NCI-H2171 treated with DMSO at 0.1 percent for 48 hours (cell line): ENCODE measurements around the gene HOOK2.

ENCODE experiments used
- DNase-seq: peaks from one replicate; lab custom pipeline; 2025; lab: John Stamatoyannopoulos, UW

The HOOK2 gene

DNA sequence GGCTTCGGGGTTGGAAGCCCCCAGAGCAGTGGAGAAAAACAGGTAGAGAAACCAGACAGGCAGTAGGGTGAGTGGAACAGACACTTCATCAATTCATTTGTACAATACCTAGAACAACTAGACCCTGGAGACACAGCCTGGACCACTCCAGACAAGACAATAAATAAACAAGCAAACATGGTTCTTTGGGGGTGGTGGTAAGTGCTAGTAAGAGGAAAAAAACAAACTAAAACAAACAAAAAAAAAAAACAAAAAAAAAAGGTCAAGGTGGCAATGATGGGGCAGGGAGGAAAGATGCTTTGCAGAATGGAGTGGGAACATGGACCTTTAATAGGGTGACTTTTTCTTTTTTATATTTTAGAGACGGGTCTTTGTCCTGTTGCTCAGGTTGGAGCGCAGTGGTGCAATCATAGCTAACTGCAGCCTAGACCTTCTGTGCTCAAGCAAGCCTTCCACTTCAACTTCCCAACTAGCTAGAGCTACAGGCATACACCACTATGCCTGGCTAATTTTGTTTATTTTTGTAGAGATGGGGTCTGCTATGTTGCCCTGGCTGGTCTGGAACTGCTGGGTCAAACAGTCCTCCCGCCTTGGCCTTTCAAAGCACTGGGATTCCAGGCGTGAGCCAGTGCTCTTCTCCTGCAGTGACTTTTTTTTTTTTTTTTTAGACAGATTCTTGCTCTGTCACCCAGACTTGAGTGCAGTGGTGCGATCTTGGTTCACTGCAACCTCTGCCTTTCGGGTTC is 19.0 kb upstream of the HOOK2 start:
- peak; percentile 35 for DNase-seq

DNA sequence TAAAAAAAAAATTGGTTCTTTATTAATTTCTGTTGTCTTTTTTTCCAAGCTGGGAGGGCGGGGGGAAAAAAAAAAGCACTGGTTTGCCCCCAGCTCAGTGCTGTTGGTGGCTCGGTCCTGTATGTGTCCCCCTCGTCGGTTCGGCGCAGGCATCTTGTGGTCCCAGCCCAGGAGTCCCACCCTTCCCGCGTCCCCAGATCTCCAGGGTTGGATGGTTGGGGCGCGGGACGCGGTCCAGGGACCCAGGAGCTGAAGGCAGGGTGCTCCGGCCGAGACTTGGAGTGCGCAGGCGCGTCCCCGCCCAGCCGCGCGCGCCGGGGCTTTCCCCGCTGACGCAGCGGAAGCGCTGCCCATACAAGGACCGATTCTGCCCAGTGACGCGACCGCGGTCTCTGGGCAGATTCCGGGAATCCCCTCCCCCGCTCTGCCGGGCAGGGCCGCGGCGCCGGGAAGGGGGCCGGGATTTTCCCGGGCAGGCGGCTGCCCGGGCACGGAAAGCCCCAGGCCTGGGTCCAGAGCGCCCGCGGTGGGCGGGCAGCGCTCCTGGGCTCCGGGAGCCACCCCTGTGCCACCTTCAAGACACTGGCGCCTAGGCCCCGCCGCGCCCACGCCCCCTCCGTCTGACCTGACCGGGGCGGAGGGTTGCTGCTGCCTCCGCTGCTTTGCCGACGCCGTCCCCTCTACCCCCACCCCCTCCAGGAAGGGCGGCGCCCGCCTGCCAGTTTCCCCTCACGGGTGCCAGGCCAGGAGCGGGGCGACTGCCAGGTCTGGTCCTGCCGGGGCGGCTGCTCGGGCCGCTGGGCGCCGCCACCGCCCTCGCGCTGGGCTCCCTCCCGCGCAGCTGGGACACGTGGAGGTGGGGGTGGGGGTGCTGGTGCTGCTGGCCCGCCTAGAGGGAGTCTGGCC is 18.2 kb upstream of the HOOK2 start:
- peak; percentile 89 for DNase-seq

DNA sequence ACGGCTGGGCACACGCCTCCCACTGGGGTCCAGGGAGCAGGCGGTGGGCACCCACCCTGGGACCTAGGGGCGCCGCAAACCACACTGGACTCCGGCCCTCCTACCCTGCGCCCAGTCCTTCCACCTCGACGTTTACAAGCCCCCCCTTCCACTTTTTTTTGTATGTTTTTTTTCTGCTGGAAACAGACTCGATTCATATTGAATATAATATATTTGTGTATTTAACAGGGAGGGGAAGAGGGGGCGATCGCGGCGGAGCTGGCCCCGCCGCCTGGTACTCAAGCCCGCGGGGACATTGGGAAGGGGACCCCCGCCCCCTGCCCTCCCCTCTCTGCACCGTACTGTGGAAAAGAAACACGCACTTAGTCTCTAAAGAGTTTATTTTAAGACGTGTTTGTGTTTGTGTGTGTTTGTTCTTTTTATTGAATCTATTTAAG is 17.5 kb upstream of the HOOK2 start:
- DNase-seq: peak; percentile 56

DNA sequence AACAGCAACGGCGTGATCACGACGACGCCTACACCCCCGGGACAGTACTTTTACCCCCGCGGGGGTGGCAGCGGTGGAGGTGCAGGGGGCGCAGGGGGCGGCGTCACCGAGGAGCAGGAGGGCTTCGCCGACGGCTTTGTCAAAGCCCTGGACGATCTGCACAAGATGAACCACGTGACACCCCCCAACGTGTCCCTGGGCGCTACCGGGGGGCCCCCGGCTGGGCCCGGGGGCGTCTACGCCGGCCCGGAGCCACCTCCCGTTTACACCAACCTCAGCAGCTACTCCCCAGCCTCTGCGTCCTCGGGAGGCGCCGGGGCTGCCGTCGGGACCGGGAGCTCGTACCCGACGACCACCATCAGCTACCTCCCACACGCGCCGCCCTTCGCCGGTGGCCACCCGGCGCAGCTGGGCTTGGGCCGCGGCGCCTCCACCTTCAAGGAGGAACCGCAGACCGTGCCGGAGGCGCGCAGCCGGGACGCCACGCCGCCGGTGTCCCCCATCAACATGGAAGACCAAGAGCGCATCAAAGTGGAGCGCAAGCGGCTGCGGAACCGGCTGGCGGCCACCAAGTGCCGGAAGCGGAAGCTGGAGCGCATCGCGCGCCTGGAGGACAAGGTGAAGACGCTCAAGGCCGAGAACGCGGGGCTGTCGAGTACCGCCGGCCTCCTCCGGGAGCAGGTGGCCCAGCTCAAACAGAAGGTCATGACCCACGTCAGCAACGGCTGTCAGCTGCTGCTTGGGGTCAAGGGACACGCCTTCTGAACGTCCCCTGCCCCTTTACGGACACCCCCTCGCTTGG is 16.9 kb upstream of the HOOK2 start:
- DNase-seq: peak; percentile 79

DNA sequence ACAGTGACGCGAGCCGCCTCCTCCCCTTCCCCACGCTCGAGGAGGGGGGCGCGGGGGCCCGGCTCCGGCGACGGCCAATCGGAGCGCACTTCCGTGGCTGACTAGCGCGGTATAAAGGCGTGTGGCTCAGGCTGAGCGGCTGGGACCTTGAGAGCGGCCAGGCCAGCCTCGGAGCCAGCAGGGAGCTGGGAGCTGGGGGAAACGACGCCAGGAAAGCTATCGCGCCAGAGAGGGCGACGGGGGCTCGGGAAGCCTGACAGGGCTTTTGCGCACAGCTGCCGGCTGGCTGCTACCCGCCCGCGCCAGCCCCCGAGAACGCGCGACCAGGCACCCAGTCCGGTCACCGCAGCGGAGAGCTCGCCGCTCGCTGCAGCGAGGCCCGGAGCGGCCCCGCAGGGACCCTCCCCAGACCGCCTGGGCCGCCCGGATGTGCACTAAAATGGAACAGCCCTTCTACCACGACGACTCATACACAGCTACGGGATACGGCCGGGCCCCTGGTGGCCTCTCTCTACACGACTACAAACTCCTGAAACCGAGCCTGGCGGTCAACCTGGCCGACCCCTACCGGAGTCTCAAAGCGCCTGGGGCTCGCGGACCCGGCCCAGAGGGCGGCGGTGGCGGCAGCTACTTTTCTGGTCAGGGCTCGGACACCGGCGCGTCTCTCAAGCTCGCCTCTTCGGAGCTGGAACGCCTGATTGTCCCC is 16.1 kb upstream of the HOOK2 start, which contains the start of gene JUNB:
Gene JUNB, plus strand, starts transcription at position 142 of the 706 bp plus-strand sequence. Its CDS starts 286 bp downstream, at position 428.
- DNase-seq: peak; percentile 83

GRCh38 chr19:12790628-12791344 is 15.4 kb upstream of the HOOK2 start:
- DNase-seq: peak; percentile 10

- peak; percentile 82 for DNase-seq
Measured at GRCh38 chr19:12789904-12790619, 14.7 kb upstream of the HOOK2 start.

GRCh38 chr19:12789098-12789903 is 13.9 kb upstream of the HOOK2 start:
- peak; percentile 52 for DNase-seq

DNA sequence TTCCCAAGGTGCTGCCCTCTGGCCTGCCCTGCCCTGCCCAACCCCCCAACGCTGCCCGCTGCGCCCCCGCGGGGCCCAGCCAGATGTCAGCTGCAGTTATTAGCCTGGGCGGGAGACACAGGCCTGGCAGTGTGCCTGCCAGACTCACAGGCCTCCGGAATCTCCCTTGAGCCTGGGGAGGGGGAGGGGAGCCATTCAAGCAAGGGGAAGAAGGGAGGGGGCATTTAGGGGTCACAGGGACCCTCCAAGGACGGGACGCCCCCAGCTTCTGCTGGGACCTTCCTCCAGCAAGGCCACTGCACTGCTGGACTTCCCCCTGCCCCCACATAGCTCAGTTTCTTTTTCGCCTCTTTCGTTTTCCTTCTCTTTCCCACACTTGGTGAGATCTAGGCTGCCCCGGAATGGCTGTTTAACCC is 13.3 kb upstream of the HOOK2 start:
- peak; percentile 65 for DNase-seq

- no peak for DNase-seq
Measured at GRCh38 chr19:12788042-12788681, 12.8 kb upstream of the HOOK2 start.

DNA sequence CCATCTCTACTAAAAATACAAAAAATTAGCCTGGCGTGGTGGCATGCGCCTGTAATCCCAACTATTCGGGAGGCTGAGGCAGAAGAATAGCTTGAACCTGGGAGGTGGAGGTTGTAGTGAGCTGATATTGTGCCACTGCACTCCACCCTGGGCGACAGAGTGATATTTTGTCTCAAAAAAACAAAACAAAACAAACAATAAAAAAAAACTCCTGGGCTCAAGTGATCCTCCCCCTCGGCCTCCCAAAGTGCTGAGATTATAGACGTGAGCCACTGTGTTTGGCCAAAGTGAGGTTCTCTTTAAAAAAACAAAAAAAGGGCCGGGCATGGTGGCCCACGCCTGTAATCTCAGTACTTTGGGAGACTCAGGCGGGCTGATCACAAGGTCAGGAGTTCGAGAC is 12.1 kb upstream of the HOOK2 start:
- no peak for DNase-seq

GRCh38 chr19:12786952-12787351 is 11.6 kb upstream of the HOOK2 start:
- DNase-seq: no peak

- DNase-seq: no peak
Measured at GRCh38 chr19:12786141-12786870, 11.0 kb upstream of the HOOK2 start.

DNA sequence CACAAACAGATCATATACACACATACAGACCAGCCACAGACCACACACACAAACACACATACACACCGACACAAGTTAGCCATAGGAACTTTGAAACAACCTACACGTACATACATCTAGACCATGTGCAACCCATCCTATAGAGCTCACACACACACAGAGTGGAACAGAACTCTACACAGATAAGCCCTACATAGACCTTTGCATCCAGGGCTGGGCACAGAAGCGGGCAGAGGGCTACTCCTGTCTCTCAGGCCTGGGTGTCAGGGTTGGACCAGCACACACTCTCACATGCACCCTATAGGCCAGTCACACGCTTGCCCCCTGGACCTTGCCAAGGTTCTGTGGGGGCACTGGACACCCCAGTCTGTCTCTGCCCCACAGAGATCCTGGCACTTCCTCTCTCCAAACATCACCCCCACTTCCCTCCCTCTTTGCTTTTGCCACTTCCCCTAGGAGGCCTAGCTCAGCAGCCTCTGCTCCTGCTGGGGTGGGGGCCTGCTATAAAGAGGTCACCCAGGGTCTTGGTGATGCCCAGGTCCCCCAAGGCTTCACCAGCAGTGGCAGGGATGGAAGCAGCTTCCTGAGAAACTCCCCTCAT is 10.2 kb upstream of the HOOK2 start:
- DNase-seq: no peak

GRCh38 chr19:12784871-12785430 is 9.6 kb upstream of the HOOK2 start:
- no peak for DNase-seq

DNA sequence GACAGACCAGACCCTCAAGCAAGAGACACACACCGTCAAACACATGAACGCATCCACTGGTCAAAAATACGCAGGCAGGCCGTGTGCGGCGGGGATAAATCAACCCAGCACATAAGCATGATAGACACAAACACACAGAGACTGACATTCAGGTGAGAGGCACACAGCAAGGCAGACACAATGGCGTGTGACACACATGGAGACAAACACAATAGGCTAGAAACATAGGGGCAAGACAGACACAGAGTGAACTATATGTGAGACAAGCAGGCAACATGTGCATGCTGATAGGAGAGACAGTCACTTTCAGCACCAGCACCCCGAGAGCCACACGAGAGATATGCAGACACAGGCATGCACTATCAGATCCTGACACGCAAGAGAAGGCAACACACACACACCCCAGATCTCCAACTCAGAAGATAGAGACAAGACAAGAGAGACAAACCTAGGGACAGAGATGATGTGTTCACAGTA is 9.1 kb upstream of the HOOK2 start:
- no peak for DNase-seq

DNA sequence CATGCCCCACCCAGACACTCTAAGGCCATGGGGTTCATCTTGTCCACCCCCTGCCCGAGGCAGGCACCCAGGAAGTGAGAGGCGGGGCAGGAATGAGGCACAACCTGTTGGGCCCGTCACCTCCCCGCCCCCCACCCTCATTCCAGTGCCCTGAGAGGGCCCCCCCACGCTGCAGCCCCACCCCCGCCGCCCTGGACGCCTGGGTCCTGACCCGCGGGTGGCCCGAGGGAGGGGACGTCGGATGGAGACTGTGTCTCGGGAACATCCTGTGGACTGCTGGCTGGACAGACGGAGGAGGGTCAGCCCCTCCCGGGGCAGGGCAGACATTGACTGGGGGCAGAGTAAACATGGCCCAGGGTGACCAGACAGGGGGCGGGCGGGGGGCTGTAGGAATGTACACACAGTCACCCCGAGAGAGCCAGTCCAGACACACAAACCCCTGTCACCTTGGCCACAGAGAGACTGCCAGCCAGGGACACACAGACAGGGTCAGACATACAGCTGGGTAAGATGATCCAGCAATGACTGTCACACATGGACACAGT is 8.6 kb upstream of the HOOK2 start:
- DNase-seq: no peak
